Measurements from ENCODE around the gene DNAAF5.

DNAAF5 gene

GRCh38 chr7:781186-781849 is 54.8 kb downstream of the DNAAF5 start:
- no peak overlapping the region for H3K9ac ChIP-seq (ENCODE audit: low read depth, low read length, poor library complexity, severe bottlenecking)
- no peaks in the 10 kb centered on the region for H3K9me3 ChIP-seq (ENCODE audit: insufficient read depth, low read depth, low read length)
- no peaks in the 10 kb centered on the region for H3K79me2 ChIP-seq (ENCODE audit: insufficient read depth, low read length)
- H3K4me1 ChIP-seq (ENCODE audit: insufficient read depth, low read length, poor library complexity, severe bottlenecking), result no peaks in the 10 kb centered on the region
- no peaks in the 10 kb centered on the region for H4K20me1 ChIP-seq (ENCODE audit: insufficient read depth, low read length, poor library complexity, severe bottlenecking)
- no peak overlapping the region for H3K4me3 ChIP-seq (ENCODE audit: low read length, poor library complexity, severe bottlenecking)
- H3F3A ChIP-seq (ENCODE audit: low read depth), result no peaks in the 10 kb centered on the region
- TF ChIP-seq CTCF (conservative IDR thresholded peaks at IDR 0.05; ENCODE audit: low read length) (no peak), EZH2phosphoT487 (IDR thresholded peaks at IDR 0.05; ENCODE audit: borderline replicate concordance) (no peak)
- H3K27me3 ChIP-seq (ENCODE audit: insufficient read depth, low read length, poor library complexity, severe bottlenecking), result no peaks in the 10 kb centered on the region
- no peaks in the 10 kb centered on the region for H3K9me2 ChIP-seq (replicated peaks; ENCODE audit: low read depth, low read length)
- H3K36me3 ChIP-seq (ENCODE audit: insufficient read depth, low read length), result peaks cover 11% of the 10 kb centered on the region; the same call in 1 of the 2 replicates
- no peak overlapping the region for H3K4me2 ChIP-seq (ENCODE audit: low read depth, low read length, poor library complexity, severe bottlenecking)
- no peak overlapping the region for H2AFZ ChIP-seq (ENCODE audit: low read length)

- no peaks in the 10 kb centered on the region for H3K4me1 ChIP-seq (ENCODE audit: insufficient read depth, low read length, poor library complexity, severe bottlenecking)
- H3K9ac ChIP-seq (ENCODE audit: low read depth, low read length, poor library complexity, severe bottlenecking), result no peak overlapping the region
- no peak for TF ChIP-seq CTCF (conservative IDR thresholded peaks at IDR 0.05; ENCODE audit: low read length)
- TF ChIP-seq EZH2phosphoT487 (IDR thresholded peaks at IDR 0.05; ENCODE audit: borderline replicate concordance), result no peak
- no peaks in the 10 kb centered on the region for H3K9me3 ChIP-seq (ENCODE audit: insufficient read depth, low read depth, low read length)
- H4K20me1 ChIP-seq (ENCODE audit: insufficient read depth, low read length, poor library complexity, severe bottlenecking), result no peaks in the 10 kb centered on the region
- peaks cover 11% of the 10 kb centered on the region; the same call in 1 of the 2 replicates for H3K36me3 ChIP-seq (ENCODE audit: insufficient read depth, low read length)
- no peaks in the 10 kb centered on the region for H3K79me2 ChIP-seq (ENCODE audit: insufficient read depth, low read length)
- H2AFZ ChIP-seq (ENCODE audit: low read length), result no peak overlapping the region
- no peaks in the 10 kb centered on the region for H3F3A ChIP-seq (ENCODE audit: low read depth)
- no peaks in the 10 kb centered on the region for H3K27me3 ChIP-seq (ENCODE audit: insufficient read depth, low read length, poor library complexity, severe bottlenecking)
- H3K9me2 ChIP-seq (replicated peaks; ENCODE audit: low read depth, low read length), result no peaks in the 10 kb centered on the region
- no peak overlapping the region for H3K4me2 ChIP-seq (ENCODE audit: low read depth, low read length, poor library complexity, severe bottlenecking)
- H3K4me3 ChIP-seq (ENCODE audit: low read length, poor library complexity, severe bottlenecking), result no peak overlapping the region
Measured at GRCh38 chr7:781936-782529, 55.5 kb downstream of the DNAAF5 start.

- no peaks in the 10 kb centered on the region for H3F3A ChIP-seq (ENCODE audit: low read depth)
- H3K9me3 ChIP-seq (ENCODE audit: insufficient read depth, low read depth, low read length), result no peaks in the 10 kb centered on the region
- peaks cover 8% of the 10 kb centered on the region; the same call in 1 of the 2 replicates for H3K36me3 ChIP-seq (ENCODE audit: insufficient read depth, low read length)
- no peak for TF ChIP-seq EZH2phosphoT487 (IDR thresholded peaks at IDR 0.05; ENCODE audit: borderline replicate concordance)
- no peak for TF ChIP-seq CTCF (conservative IDR thresholded peaks at IDR 0.05; ENCODE audit: low read length)
- no peaks in the 10 kb centered on the region for H3K9me2 ChIP-seq (replicated peaks; ENCODE audit: low read depth, low read length)
- no peaks in the 10 kb centered on the region for H3K27me3 ChIP-seq (ENCODE audit: insufficient read depth, low read length, poor library complexity, severe bottlenecking)
- H3K4me1 ChIP-seq (ENCODE audit: insufficient read depth, low read length, poor library complexity, severe bottlenecking), result no peaks in the 10 kb centered on the region
- H3K79me2 ChIP-seq (ENCODE audit: insufficient read depth, low read length), result no peaks in the 10 kb centered on the region
- no peak overlapping the region for H3K4me2 ChIP-seq (ENCODE audit: low read depth, low read length, poor library complexity, severe bottlenecking)
- no peaks in the 10 kb centered on the region for H4K20me1 ChIP-seq (ENCODE audit: insufficient read depth, low read length, poor library complexity, severe bottlenecking)
- H3K9ac ChIP-seq (ENCODE audit: low read depth, low read length, poor library complexity, severe bottlenecking), result no peak overlapping the region
- no peak overlapping the region for H2AFZ ChIP-seq (ENCODE audit: low read length)
- H3K4me3 ChIP-seq (ENCODE audit: low read length, poor library complexity, severe bottlenecking), result no peak overlapping the region
Measured at GRCh38 chr7:782718-783449, 56.4 kb downstream of the DNAAF5 start.
